ENCODE measurements around the gene PIK3C2B.
"Not testable (repeated sequence)": the region's sequence is repeated elsewhere in the genome, so short reads cannot be mapped to it uniquely, and the experiment has no call there.

PIK3C2B gene

GRCh38 chr1:204494281-204495077 lies at the start of gene PIK3C2B:
Gene PIK3C2B (minus strand): TSS chr1:204494805. CDS start chr1:204469802, 25,003 bp downstream.
- DNase-seq, result peak; percentile 61 to 62

- peak in 1 of 2 donors; percentile 74 for DNase-seq
Observed at GRCh38 chr1:204544321-204544720, 49.7 kb upstream of the PIK3C2B start.

GRCh38 chr1:204541626-204542025 lies 47.0 kb upstream of the PIK3C2B start:
- DNase-seq, result no peak

- no peak for DNase-seq
Observed at GRCh38 chr1:204532832-204533231, 38.2 kb upstream of the PIK3C2B start.

- no peak for DNase-seq
Observed at GRCh38 chr1:204530932-204531331, 36.3 kb upstream of the PIK3C2B start.

- DNase-seq, result no peak
Observed at GRCh38 chr1:204529371-204529895, 34.8 kb upstream of the PIK3C2B start.

- DNase-seq, result no peak
Observed at GRCh38 chr1:204528677-204529076, 34.1 kb upstream of the PIK3C2B start.

GRCh38 chr1:204528241-204528640 lies 33.6 kb upstream of the PIK3C2B start:
- no peak for DNase-seq

- no peak for DNase-seq
Observed at GRCh38 chr1:204524986-204525385, 30.4 kb upstream of the PIK3C2B start.

- DNase-seq, result peak in 1 of 2 donors; percentile 10
Observed at GRCh38 chr1:204523605-204524215, 29.1 kb upstream of the PIK3C2B start.

GRCh38 chr1:204521941-204522521 lies 27.4 kb upstream of the PIK3C2B start:
- not testable (repeated sequence) for DNase-seq

- peak in 1 of 2 donors; percentile 72 for DNase-seq
Observed at GRCh38 chr1:204520834-204521709, 26.5 kb upstream of the PIK3C2B start.

- DNase-seq, result not testable (repeated sequence)
Observed at GRCh38 chr1:204517382-204517781, 22.8 kb upstream of the PIK3C2B start.

GRCh38 chr1:204516180-204516879 lies 21.7 kb upstream of the PIK3C2B start, which contains the start of gene MDM4:
Gene MDM4 (plus strand): TSS chr1:204516406. CDS start chr1:204525519, 9,113 bp downstream.
- peak; percentile 91 to 96 for DNase-seq

GRCh38 chr1:204514828-204515227 lies 20.2 kb upstream of the PIK3C2B start:
- DNase-seq, result no peak

GRCh38 chr1:204513117-204513716 lies 18.6 kb upstream of the PIK3C2B start:
- peak in 1 of 2 donors; percentile 91 for DNase-seq

GRCh38 chr1:204511366-204511765 lies 16.8 kb upstream of the PIK3C2B start:
- no peak for DNase-seq

- DNase-seq, result no peak
Observed at GRCh38 chr1:204509186-204509635, 14.6 kb upstream of the PIK3C2B start.

- no peak for DNase-seq
Observed at GRCh38 chr1:204507317-204508105, 12.9 kb upstream of the PIK3C2B start.

GRCh38 chr1:204506969-204507316 lies 12.3 kb upstream of the PIK3C2B start:
- peak; percentile 65 to 90 for DNase-seq
